Stimulated activated naive CD8-positive, alpha-beta T cell treated with anti-CD3 and anti-CD28 coated beads, Interleukin-15, Interleukin-2, amounts not matched to agents 100 ng/mL and 50 ng/mL, for 24 hours (primary cell): ENCODE results near the gene KLK15.
A peak's percentile ranks its signal among the peaks of the same experiment; 100 is the strongest.
"Not testable (repeated sequence)": the region's sequence is repeated elsewhere in the genome, so short reads cannot be mapped to it uniquely, and the experiment has no call there.

Source experiments
- H3K27ac Mint-ChIP-seq: one replicate; pipeline ENCODE4 v1.8.0; 2021; ENCODE audit warnings: mild to moderate bottlenecking, mixed read lengths
- H3K27me3 Mint-ChIP-seq: one replicate; pipeline ENCODE4 v1.8.0; 2021; ENCODE audit warnings: mixed read lengths
- H3K36me3 Mint-ChIP-seq: one replicate; pipeline ENCODE4 v1.8.0; 2021; ENCODE audit warnings: low read depth, mixed read lengths
- H3K4me1 Mint-ChIP-seq: one replicate; pipeline ENCODE4 v1.8.0; 2021; ENCODE audit warnings: low read depth, mixed read lengths
- H3K4me3 Mint-ChIP-seq: one replicate; pipeline ENCODE4 v1.8.0; 2021; ENCODE audit warnings: mild to moderate bottlenecking, mixed read lengths
- H3K9me3 Mint-ChIP-seq: one replicate; pipeline ENCODE4 v1.8.0; 2021; ENCODE audit warnings: mixed read lengths

KLK15 gene

DNA sequence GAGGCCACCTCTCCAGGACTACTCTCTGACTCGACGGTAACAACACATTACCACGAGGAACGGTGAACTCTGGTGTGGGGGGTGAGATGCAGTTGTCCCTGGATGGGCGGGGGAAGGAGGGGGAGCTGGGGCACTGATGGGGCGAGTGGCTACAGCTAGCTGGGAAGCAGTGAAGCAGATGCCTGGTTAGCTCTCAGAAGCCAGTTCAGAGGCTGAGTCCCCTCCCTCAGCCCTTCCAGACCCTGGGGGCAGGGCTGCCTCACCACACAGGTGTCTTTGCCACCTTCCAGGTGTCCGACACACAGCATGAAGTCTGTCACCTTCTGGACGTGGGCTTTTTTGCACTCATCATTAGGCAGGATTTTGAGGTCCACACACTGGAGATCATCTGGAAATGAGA, 13.7 kb downstream of the KLK15 start:
- Mint-ChIP-seq H3K4me1 (peaks cover 46% of the 10 kb centered on the region), H3K4me3 (no peak overlapping the region), H3K27me3 (peaks cover 79% of the 10 kb centered on the region), H3K9me3 (no peaks in the 10 kb centered on the region), H3K27ac (no peak overlapping the region), H3K36me3 (no peaks in the 10 kb centered on the region)

DNA sequence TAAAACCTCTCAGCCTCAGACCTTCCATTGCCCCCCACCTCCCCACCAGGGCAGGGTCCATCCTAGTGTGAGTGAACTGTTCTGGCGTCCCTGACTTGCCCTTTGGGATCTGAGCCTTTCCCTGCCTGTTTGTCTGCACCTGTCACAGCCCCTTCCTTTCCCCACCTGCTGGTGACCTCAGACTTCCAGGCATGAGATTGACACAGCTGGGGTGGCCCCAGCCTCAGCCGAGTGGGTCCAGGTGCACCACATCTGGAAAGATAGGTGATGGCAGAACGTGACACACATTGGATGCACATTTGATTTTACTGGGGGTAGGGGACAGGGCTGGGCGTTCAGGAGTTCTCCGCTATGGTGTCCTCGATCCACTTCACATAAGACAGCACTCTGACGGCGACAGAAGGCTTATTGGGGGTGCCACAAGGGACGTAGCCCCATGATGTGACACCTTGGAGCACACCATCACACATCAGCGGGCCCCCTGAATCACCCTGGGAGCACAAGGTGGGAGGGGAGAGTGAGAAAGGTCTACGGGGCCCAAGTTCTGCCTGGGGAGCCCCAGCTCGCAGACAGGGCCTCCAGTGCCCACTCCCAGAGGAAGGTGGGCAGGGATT, 14.4 kb downstream of the KLK15 start:
- H3K4me1 Mint-ChIP-seq: peaks cover 46% of the 10 kb centered on the region
- H3K36me3 Mint-ChIP-seq: no peaks in the 10 kb centered on the region
- peaks cover 80% of the 10 kb centered on the region for H3K27me3 Mint-ChIP-seq

DNA sequence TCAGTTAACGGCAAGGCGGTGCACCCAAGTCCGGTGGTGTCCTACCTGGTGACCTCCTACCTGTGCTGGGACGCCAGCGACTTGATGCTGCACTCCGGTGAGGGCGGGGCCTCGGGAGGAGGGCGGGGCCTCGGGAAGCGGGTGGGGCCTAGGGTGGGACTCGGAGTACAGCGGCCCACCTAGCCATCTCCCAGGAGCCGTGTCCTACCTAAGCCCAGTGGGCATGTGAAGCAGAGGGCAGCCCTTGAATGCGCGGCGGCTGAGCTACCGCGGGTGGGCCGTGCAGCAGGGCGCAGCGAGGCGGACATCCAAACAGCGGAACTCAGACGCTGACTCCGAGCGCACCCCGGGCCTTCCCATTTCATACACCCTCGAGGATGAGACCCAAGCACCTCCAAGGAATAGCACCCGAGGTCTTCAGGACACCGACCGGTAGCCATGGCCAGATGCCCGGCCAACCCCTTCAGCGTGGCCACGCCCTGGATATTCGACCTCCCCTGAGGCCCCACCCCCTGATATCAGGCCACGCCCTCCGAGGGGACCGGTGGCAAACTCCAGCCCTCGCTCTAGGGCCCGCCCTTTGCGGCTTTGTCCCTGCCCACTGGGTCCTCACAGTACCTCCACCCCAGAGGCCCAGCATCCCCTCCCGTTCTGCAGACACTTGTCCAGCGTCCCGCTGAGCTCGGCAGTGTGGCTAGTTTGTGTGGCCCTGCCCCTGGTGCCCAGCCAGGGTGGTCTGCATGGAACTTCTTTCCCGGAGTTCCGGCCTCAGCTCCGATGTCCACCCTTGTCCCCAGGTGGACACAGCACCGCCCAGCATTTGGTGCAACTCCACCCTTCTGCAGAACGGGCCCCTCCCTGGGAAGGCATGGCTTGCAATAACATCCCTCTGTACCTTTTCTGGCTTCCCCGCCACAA, 15.2 kb downstream of the KLK15 start:
- Mint-ChIP-seq H3K27ac (no peak overlapping the region), H3K9me3 (no peaks in the 10 kb centered on the region), H3K4me3 (peak overlapping the region; percentile 63), H3K36me3 (no peaks in the 10 kb centered on the region), H3K4me1 (peaks cover 46% of the 10 kb centered on the region), H3K27me3 (peaks cover 79% of the 10 kb centered on the region)

More for the DNA sequence above, 14.4 kb downstream of the KLK15 start:
- no peaks in the 10 kb centered on the region for H3K9me3 Mint-ChIP-seq
- H3K27ac Mint-ChIP-seq: no peak overlapping the region
- H3K4me3 Mint-ChIP-seq: peak overlapping the region; percentile 51

DNA sequence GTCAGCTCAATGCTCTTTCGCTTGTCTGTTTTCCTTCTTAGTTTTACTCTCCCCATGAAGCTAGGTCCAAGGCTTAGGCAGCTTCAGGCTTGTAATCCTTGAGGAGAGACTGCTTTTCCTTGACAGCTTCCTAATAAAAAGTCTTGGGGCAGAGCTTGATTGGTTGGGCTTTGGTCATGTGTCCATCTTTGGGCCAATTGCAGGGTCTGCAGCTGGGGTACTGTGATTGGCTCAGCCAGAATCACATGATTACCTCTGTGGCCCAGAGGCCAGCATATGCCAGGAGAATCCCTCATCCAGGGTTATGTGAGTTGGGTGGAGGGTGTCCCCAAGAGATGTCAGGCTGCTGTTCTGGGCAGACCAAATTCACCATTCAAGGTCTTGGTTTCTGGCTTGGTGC, 17.9 kb downstream of the KLK15 start:
- Mint-ChIP-seq H3K36me3 (no peaks in the 10 kb centered on the region), H3K9me3 (no peaks in the 10 kb centered on the region), H3K27me3 (peaks cover 54% of the 10 kb centered on the region), H3K4me3 (no peak overlapping the region), H3K4me1 (peaks cover 37% of the 10 kb centered on the region), H3K27ac (no peak overlapping the region)

DNA sequence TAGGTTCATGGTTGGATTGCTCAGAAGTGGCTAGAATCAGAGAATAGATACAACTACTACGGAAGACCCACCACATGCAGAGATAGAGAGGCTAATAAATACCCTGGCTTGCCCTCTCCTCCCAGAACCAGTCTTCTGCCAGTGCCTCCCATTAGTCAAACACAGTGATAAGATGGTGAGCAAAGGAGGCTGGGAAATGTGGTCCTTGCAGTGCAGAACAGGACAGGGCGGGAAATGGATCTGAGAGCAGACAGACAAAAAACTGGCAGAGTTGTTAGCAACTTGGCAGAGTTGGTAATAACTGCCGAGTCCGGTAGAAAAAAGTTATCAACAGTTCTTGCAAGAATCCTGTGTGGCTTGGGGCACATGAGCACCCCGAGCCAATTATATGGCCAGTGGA, 18.5 kb downstream of the KLK15 start:
- Mint-ChIP-seq H3K27me3 (peaks cover 51% of the 10 kb centered on the region), H3K36me3 (no peaks in the 10 kb centered on the region), H3K4me3 (no peak overlapping the region), H3K4me1 (peaks cover 32% of the 10 kb centered on the region), H3K27ac (no peak overlapping the region), H3K9me3 (no peaks in the 10 kb centered on the region)

DNA sequence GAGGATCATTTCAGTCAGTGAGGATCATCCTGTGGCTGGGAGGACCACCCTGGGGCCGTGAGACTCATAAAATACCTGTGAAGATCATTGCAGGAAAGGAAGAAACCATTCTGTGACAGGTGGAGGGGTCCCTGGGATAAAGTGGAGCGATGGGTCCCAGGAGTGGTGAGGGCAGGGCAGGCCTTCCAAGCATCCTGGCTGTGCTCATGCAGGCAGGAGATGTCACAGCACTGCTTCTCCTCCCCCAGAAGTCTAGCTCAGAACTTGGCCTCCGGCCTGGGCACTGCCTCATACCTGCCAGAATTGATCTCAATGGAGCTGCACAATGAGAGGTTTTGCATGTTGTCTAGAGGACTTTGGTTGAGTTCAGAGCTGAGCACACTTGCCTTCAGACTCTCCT, 20.9 kb downstream of the KLK15 start:
- Mint-ChIP-seq H3K36me3 (no peaks in the 10 kb centered on the region), H3K9me3 (no peaks in the 10 kb centered on the region), H3K4me3 (no peak overlapping the region), H3K4me1 (peaks cover 14% of the 10 kb centered on the region), H3K27ac (no peak overlapping the region), H3K27me3 (peaks cover 37% of the 10 kb centered on the region)

DNA sequence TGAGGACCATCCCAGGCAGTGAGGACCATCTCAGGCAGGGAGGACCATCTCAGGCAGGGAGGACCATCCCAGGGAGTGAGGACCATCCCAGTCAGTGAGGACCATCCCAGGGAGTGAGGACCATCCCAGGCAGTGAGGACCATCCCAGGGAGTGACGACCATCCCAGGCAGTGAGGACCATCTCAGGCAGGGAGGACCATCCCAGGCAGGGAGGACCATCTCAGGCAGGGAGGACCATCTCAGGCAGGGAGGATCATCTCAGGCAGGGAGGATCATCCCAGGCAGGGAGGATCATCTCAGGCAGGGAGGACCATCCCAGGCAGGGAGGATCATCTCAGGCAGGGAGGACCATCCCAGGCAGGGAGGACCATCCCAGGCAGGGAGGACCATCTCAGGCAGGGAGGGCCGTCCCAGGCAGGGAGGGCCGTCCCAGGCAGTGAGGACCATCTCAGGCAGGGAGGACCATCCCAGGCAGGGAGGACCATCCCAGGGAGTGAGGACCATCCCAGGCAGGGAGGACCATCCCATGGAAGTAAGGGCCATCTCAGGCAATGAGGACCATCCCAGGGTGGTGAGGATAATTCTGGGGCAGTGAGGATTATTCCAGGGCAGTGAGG, 21.6 kb downstream of the KLK15 start:
- H3K4me1 Mint-ChIP-seq, H3K36me3 Mint-ChIP-seq, H3K9me3 Mint-ChIP-seq, H3K27ac Mint-ChIP-seq, H3K4me3 Mint-ChIP-seq: not testable (repeated sequence)
- H3K27me3 Mint-ChIP-seq: peaks cover 30% of the 10 kb centered on the region

DNA sequence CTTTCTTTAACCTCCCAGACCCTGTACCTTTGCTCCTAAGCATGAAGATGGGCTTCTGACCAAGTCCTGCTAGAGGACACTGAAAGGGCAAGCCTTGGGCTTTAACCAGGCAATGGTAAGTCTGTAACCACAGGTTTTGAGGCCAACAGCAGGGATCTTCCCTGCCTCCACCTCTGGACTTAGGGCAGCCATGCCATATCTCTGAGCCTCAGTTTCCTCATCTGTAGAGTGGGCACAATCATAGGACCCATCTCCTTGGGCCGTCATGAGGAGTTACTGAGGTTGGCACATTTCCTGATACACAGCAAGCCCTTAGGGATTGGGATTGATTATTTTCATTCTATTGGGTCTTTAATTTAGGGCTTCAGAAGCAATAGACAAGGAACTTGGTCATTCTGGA, 24.5 kb downstream of the KLK15 start:
- H3K36me3 Mint-ChIP-seq: peaks cover 8% of the 10 kb centered on the region
- no peak overlapping the region for H3K27ac Mint-ChIP-seq
- no peaks in the 10 kb centered on the region for H3K9me3 Mint-ChIP-seq
- H3K27me3 Mint-ChIP-seq: peaks cover 6% of the 10 kb centered on the region
- H3K4me3 Mint-ChIP-seq: no peak overlapping the region
- H3K4me1 Mint-ChIP-seq: peaks cover 22% of the 10 kb centered on the region

DNA sequence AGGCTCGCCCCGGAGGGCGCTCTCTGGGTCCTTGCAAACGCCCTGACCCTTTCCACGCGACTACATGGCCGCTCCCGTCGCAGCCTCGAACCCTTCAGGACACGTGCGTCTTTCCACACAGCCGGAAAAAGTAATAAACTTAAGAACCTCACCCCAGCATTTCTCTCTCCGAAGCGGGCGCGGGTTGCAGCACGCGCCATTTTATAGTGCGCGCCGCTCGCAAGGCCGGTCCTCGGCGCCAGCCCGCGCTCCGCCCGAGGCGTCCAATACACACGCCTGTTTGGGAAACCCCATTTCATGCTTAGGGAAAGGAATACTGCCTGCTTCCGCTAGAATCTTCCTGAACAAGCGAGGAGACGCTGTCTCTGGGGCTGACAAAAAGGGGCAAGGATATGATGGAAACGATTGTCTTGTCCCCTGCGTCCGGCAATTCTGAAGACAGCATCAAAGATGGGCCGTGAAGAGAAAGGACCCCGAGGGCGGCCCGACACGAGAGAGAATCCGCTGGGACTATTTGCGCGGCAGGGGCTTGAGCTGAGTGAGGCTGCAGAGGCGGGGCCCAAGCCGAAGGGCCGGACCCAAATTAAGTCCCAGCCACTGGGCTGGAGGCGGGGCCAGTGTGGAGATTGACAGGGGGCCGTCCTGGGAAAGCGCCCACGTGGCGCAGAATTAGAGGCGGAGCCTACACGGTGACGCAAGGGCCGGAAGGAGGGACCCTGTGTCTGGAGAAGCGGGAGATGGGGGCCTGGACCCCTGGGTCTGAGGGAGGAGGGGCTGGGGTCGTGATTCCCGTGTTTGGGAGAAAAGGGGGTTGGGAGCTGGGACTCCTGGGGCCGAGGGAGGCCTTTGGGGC, 28.7 kb downstream of the KLK15 start:
- Mint-ChIP-seq H3K36me3 (peaks cover 43% of the 10 kb centered on the region), H3K27ac (peak overlapping the region; percentile 100), H3K27me3 (peaks cover under 1% of the 10 kb centered on the region), H3K4me1 (peaks cover 55% of the 10 kb centered on the region), H3K4me3 (peak overlapping the region; percentile 98), H3K9me3 (no peaks in the 10 kb centered on the region)

DNA sequence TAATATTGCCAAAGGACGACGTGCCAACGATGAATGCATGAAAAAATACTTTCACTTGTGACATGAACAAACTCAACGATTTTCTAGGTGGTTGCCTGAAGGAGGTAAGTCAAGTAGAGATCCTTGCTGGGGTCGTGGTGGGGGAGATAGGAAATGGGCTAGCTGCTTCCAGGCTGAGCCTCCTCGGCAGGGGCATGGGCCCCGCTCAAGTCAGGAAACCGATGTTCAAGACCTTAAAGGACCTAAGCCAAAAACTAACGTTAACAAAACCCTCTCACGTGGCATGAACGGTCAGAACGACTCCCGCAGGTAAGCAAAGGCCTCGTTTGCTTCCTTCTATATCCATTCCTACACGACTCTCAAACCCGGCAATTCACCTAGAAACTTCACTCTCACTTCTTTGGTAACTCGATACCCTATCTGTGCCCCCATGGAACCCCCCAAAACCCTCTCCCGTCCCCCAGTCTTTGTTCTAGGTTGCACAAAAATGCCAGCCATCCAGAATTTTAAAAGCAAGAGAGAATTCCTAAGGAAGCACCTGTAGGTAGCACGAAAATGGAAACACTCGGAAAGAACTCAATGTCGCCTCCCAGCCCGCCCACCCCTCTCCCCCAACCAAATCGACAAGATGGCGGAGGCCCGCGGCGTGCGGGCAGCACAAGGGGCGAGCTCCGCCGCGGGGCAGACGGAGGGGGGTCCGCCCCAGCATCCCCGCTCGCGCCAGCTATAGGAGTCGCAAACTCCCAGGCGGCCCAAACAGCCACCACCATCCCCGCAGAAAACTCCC, 29.5 kb downstream of the KLK15 start:
- Mint-ChIP-seq H3K9me3 (no peaks in the 10 kb centered on the region), H3K4me3 (peak overlapping the region; percentile 98), H3K4me1 (peaks cover 55% of the 10 kb centered on the region), H3K27me3 (no peaks in the 10 kb centered on the region), H3K36me3 (peaks cover 43% of the 10 kb centered on the region), H3K27ac (peak overlapping the region; percentile 100)

DNA sequence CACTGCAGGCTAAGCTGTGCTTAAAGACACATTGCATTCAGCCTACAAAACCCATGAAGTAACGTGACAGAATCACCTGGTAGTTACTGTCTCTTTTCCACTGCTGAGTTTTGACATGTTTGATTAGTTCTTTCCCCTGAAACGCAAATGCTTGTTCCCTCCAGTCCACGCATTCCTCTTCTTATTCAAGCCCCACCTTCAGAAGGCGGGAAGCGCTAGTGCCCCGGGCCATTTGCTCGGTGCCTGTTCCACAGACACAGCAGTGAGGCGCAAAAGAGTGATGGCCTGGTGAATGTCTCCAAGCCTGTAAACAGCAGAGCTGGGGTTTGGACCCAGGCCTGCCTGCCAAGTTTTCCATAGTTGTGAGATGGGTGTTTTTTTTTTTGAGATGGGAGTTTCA, 32.3 kb downstream of the KLK15 start:
- H3K9me3 Mint-ChIP-seq: no peaks in the 10 kb centered on the region
- peaks cover 59% of the 10 kb centered on the region for H3K36me3 Mint-ChIP-seq
- H3K27me3 Mint-ChIP-seq: no peaks in the 10 kb centered on the region
- peak overlapping the region; percentile 81 for H3K27ac Mint-ChIP-seq
- peak overlapping the region; percentile 98 for H3K4me3 Mint-ChIP-seq
- H3K4me1 Mint-ChIP-seq: peaks cover 53% of the 10 kb centered on the region

DNA sequence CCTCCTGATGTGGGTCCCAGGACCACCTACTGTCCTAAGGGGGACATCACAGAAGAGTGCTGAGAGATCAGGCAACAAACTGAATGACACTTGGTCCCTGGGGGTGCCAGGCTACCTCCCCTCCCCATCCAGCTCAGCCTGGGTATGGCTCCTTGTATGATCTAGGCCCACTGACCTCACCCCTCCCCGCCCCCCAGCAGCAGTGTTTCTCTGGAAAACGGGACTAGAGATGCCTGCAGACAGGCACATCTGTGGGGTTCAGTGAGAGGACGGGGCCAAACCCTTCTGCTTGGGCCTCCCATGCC, 33.9 kb downstream of the KLK15 start:
- no peaks in the 10 kb centered on the region for H3K27me3 Mint-ChIP-seq
- no peak overlapping the region for H3K4me3 Mint-ChIP-seq
- peaks cover 36% of the 10 kb centered on the region for H3K4me1 Mint-ChIP-seq
- H3K36me3 Mint-ChIP-seq: peaks cover 58% of the 10 kb centered on the region
- no peaks in the 10 kb centered on the region for H3K9me3 Mint-ChIP-seq
- H3K27ac Mint-ChIP-seq: no peak overlapping the region

DNA sequence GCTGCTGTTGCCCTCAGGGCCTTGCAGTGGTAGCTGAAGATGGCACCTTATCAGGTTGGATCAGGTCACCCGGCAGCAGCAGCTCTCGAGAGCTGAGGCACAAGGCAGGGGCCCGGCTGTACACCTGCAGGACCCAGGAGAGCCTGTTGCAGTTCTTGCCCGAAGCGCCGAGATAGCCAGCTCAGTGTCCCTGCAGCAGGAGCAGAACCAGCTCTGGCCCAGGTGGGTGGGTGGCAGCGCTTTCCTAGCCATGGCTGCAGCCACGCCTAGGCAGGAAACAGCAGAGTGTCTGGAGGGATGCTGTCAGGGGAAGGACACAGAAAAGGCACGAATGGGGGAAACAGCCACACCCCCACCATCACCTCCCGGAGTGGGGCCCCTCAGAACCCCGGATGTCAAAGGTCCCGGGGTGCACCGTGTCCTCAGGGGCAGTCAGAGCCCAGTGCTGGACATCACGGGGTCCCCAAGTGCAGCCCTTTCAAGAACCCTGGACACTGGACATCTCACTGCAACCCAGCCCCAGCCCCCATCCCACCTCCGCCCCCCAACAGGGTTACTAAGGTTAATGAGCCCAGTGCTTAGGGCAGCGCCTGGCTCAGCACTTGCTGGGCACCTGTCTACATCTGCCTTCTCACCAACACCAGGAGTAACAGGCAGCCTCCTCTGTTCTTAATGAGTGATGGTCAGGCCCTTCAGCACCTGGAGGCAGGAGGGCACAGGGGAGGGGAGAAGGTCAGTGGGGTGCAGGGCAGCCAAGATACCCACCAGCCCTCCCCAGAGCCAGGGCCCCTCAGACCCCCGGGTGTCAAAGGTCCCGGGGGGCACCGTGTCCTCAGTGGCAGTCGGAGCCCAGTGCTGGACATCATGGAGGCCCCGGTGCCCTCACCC, 34.5 kb downstream of the KLK15 start:
- Mint-ChIP-seq H3K27ac (no peak overlapping the region), H3K36me3 (peaks cover 52% of the 10 kb centered on the region), H3K4me3 (no peak overlapping the region), H3K4me1 (peaks cover 34% of the 10 kb centered on the region), H3K9me3 (no peaks in the 10 kb centered on the region), H3K27me3 (no peaks in the 10 kb centered on the region)
